ENCODE results near the gene CFAP119.
"Not testable (repeated sequence)": the region's sequence is repeated elsewhere in the genome, so short reads cannot be mapped to it uniquely, and the experiment has no call there.

Gene CFAP119

DNA sequence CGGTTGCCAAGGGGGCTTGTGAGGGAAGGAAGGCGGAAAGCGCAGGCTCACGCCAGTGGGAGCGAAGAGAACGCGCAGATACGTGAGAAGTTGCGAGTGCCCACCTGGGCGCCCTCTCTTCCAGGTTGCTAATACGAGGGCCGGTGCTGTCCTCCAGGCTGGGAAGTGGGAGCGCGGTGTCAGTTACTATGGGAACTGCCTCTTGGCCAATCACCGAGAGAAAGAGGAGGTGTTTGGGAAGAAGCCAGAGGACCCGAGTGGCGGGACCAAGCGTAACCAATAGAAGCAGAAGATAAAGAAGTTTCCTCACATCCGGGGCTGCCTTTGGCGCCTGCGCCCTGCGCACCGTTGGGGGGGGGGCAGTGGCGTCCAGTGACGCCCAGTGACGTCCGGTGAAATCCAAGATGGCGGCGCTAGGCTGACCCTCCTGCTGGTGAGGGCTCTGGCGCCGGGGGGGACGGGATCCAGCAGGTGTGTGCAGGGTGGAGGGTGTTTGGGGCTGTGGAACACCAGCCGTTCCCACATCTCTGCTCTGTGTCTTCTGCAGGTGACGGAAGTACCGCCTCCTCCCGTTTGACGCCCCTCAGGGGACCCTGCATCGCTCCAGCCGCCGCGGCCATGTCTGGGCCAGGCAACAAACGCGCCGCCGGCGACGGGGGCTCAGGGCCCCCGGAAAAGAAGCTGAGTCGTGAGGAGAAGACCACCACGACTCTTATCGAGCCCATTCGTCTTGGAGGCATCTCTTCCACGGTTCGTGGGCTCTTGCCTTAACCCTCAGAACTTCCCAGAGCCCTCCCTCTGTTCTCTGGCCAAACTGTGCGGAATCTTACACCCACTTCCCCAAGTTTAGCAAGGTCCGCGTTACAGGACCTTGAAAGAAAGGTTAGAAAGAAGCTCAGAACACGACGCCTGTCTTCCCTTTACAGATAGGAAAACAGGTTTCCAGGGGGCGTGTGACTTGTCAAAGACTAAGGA is at the start of gene CFAP119, which contains the start of gene RNF40:
Gene CFAP119 (minus strand): TSS at position 135 of the 975 bp plus-strand sequence. CDS start 314 bp downstream, outside the sequence.
Gene RNF40 (plus strand): TSS at position 395 of the 975 bp plus-strand sequence. CDS start 224 bp downstream, at position 619.
- Histone ChIP-seq H3K9me3 (ENCODE audit: control insufficient read depth, insufficient read depth, low read length) (no peaks in the 10 kb centered on the region), H3K4me1 (ENCODE audit: control insufficient read depth, insufficient read depth, low read length) (no peaks in the 10 kb centered on the region), H3K27me3 (ENCODE audit: control insufficient read depth, insufficient read depth, low read length) (no peaks in the 10 kb centered on the region), H3K9ac (ENCODE audit: low read depth, low read length) (peak within 1 kb of the TSS; percentile 77), H3K36me3 (ENCODE audit: control insufficient read depth, insufficient read depth, low read length) (peaks cover 40% of the 10 kb centered on the region), H3K4me3 (ENCODE audit: low read depth, low read length) (peak within 1 kb of the TSS; percentile 97)

DNA sequence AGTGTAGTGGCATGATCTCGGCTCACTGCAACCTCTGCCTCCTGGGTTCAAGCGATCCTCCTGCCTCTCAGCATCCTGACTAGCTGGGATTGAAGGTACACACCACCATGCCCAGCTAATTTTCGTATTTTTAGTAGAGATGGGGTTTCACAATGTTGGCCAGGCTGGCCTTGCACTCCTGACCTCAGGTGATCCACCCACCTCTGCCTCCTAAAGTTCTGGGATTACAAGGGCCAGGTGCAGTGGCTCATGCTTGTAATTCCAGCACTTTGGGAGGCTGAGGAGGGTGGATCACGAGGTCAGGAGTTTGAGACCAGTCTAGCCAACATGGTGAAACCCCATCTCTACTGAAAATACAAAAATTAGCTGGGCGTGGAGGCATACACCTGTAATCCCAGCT is 47.8 kb upstream of the CFAP119 start:
- not testable (repeated sequence) for H3K9me3 ChIP-seq (ENCODE audit: control insufficient read depth, insufficient read depth, low read length); H3K36me3 ChIP-seq (ENCODE audit: control insufficient read depth, insufficient read depth, low read length); H3K9ac ChIP-seq (ENCODE audit: low read depth, low read length); H3K4me1 ChIP-seq (ENCODE audit: control insufficient read depth, insufficient read depth, low read length); H3K4me3 ChIP-seq (ENCODE audit: low read depth, low read length)
- H3K27me3 ChIP-seq (ENCODE audit: control insufficient read depth, insufficient read depth, low read length), result peaks cover 38% of the 10 kb centered on the region

GRCh38 chr16:30808890-30809426 is 47.1 kb upstream of the CFAP119 start:
- H3K4me3 ChIP-seq (ENCODE audit: low read depth, low read length); H3K9me3 ChIP-seq (ENCODE audit: control insufficient read depth, insufficient read depth, low read length); H3K9ac ChIP-seq (ENCODE audit: low read depth, low read length); H3K36me3 ChIP-seq (ENCODE audit: control insufficient read depth, insufficient read depth, low read length); H3K4me1 ChIP-seq (ENCODE audit: control insufficient read depth, insufficient read depth, low read length): not testable (repeated sequence)
- H3K27me3 ChIP-seq (ENCODE audit: control insufficient read depth, insufficient read depth, low read length), result peaks cover 39% of the 10 kb centered on the region

DNA sequence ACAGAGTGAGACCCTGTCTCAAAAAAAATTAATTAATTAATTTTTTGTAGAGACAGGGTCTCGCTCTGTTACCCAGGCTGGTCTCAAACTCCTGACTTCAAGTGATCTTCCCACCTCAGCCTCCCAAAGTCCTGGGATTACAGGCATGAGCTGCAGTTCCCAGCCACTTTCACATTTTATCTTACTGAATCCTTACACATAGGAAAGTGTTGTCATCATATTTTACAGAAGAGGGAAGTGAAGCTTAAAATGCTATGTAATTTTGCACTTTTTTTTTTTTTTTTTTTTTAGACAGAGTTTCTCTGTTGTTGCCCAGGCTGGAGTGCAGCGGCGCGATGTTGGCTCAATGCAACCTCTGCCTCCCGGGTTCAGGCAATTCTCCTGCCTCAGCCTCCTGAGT is 46.3 kb upstream of the CFAP119 start:
- H3K27me3 ChIP-seq (ENCODE audit: control insufficient read depth, insufficient read depth, low read length), result peaks cover 40% of the 10 kb centered on the region
- H3K9me3 ChIP-seq (ENCODE audit: control insufficient read depth, insufficient read depth, low read length), result no peaks in the 10 kb centered on the region
- no peak overlapping the region for H3K4me3 ChIP-seq (ENCODE audit: low read depth, low read length)
- H3K36me3 ChIP-seq (ENCODE audit: control insufficient read depth, insufficient read depth, low read length), result no peaks in the 10 kb centered on the region
- H3K4me1 ChIP-seq (ENCODE audit: control insufficient read depth, insufficient read depth, low read length), result no peaks in the 10 kb centered on the region
- H3K9ac ChIP-seq (ENCODE audit: low read depth, low read length), result no peak overlapping the region

DNA sequence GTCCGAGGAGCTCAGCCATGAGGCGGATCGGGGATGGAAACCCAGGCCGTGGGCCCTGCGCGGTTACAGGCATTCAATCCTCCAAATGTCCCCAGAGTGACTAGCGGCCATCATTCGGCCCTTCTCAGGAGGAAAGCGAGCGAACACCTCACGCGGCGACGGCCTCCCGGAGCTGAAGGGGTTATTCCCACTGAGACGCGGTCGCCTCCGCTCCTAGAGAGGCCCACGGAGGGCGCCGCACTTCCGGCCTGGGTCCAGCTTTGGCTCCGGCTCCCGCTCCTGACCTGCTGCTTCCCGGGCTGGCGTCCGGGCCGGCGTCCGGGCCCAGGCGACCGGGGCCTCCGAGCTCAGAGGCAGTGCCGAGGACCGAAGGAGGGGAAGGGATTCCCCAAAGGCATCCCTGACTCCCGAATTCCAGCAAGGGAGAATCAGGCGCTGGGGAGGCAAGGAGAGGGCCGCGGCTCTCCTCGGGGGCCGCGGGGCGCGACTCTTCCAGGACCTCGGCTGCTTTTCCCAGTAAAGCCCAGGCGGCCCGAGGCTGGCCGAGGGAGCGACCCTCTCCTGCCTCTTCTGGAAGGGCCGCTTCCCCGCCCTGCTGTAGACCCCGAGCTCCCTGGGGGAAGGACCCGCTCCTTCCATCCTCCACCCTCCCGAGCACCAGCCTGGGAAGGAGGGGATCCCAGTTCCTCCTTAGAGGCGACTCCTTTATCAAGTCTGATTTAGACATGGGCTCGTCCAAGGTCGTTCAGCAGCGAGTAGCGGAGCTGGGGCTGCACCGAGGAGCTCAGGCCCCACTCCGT is 43.7 kb upstream of the CFAP119 start:
- Histone ChIP-seq H3K4me3 (ENCODE audit: low read depth, low read length) (peak overlapping the region; percentile 79), H3K9ac (ENCODE audit: low read depth, low read length) (peak overlapping the region; percentile 70), H3K9me3 (ENCODE audit: control insufficient read depth, insufficient read depth, low read length) (no peaks in the 10 kb centered on the region)

DNA sequence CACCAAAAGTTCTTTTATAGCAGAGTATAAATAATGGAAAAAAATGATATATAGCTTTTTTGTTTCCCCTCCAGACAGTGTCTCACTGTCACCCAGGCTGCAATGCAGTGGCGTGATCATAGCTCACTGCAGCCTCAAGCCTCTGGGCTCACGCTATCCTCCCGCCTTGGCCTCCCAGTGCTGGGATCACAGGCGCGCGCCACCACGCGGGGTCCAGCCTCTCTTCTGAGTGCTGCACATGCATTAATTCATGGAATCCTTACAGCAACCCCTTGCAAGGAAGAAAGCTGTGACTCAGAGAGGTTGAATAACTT is 43.2 kb upstream of the CFAP119 start:
- Histone ChIP-seq H3K9ac (ENCODE audit: low read depth, low read length) (no peak overlapping the region), H3K27me3 (ENCODE audit: control insufficient read depth, insufficient read depth, low read length) (peaks cover 43% of the 10 kb centered on the region), H3K9me3 (ENCODE audit: control insufficient read depth, insufficient read depth, low read length) (no peaks in the 10 kb centered on the region), H3K36me3 (ENCODE audit: control insufficient read depth, insufficient read depth, low read length) (no peaks in the 10 kb centered on the region), H3K4me1 (ENCODE audit: control insufficient read depth, insufficient read depth, low read length) (no peaks in the 10 kb centered on the region), H3K4me3 (ENCODE audit: low read depth, low read length) (peak overlapping the region; percentile 79)

More for the DNA sequence above, 43.7 kb upstream of the CFAP119 start:
- H3K36me3 ChIP-seq (ENCODE audit: control insufficient read depth, insufficient read depth, low read length), result no peaks in the 10 kb centered on the region
- H3K4me1 ChIP-seq (ENCODE audit: control insufficient read depth, insufficient read depth, low read length), result no peaks in the 10 kb centered on the region
- H3K27me3 ChIP-seq (ENCODE audit: control insufficient read depth, insufficient read depth, low read length), result peaks cover 43% of the 10 kb centered on the region

DNA sequence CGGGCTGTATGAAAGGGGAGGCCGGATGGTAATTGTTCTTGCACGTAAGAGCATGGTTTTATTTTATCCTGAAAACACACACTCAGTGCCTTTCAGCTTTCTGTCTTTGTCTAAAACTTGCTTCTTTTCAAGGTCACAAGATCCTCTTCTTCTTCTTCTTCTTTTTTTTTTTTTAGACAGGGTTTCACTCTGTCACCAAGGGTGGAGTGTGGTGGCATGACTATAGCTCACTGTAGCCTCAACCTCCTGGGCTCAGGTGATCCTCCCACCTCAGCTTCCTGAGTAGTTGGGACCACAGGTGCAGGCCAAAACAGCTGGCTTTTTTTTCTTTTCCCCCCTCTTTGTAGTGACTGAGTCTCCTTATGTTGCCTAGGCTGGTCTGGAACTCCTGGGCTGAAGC is 41.1 kb upstream of the CFAP119 start:
- H3K9ac ChIP-seq (ENCODE audit: low read depth, low read length), result no peak overlapping the region
- H3K9me3 ChIP-seq (ENCODE audit: control insufficient read depth, insufficient read depth, low read length), result no peaks in the 10 kb centered on the region
- peaks cover 39% of the 10 kb centered on the region for H3K27me3 ChIP-seq (ENCODE audit: control insufficient read depth, insufficient read depth, low read length)
- no peaks in the 10 kb centered on the region for H3K36me3 ChIP-seq (ENCODE audit: control insufficient read depth, insufficient read depth, low read length)
- no peak overlapping the region for H3K4me3 ChIP-seq (ENCODE audit: low read depth, low read length)
- H3K4me1 ChIP-seq (ENCODE audit: control insufficient read depth, insufficient read depth, low read length), result no peaks in the 10 kb centered on the region

- Histone ChIP-seq H3K27me3 (ENCODE audit: control insufficient read depth, insufficient read depth, low read length) (peaks cover 10% of the 10 kb centered on the region), H3K4me3 (ENCODE audit: low read depth, low read length) (no peak overlapping the region), H3K4me1 (ENCODE audit: control insufficient read depth, insufficient read depth, low read length) (no peaks in the 10 kb centered on the region), H3K9me3 (ENCODE audit: control insufficient read depth, insufficient read depth, low read length) (no peaks in the 10 kb centered on the region), H3K9ac (ENCODE audit: low read depth, low read length) (no peak overlapping the region), H3K36me3 (ENCODE audit: control insufficient read depth, insufficient read depth, low read length) (no peaks in the 10 kb centered on the region)
Observed at GRCh38 chr16:30797670-30798309, 35.9 kb upstream of the CFAP119 start.

DNA sequence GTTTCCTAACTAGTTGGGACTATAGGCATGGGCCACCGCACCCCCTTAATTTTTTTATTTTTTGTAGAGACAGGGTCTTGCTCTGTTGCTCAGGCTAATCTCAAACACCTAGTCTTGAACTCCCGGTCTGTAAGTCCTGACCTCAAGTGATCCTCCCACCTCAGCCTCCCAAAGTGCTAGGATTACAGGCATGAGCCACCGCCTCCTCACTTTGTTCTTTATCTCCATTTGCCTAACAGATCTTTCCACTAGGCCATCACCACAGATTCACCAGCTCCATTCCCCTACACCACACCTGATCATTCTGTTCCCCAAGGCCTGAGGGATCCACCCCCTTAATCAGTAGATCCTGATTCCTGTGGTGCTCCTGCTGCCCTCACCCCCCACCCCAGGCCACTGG is 32.8 kb upstream of the CFAP119 start:
- peaks cover 2% of the 10 kb centered on the region for H3K27me3 ChIP-seq (ENCODE audit: control insufficient read depth, insufficient read depth, low read length)
- no peaks in the 10 kb centered on the region for H3K36me3 ChIP-seq (ENCODE audit: control insufficient read depth, insufficient read depth, low read length)
- H3K4me3 ChIP-seq (ENCODE audit: low read depth, low read length), result no peak overlapping the region
- H3K4me1 ChIP-seq (ENCODE audit: control insufficient read depth, insufficient read depth, low read length), result no peaks in the 10 kb centered on the region
- no peak overlapping the region for H3K9ac ChIP-seq (ENCODE audit: low read depth, low read length)
- H3K9me3 ChIP-seq (ENCODE audit: control insufficient read depth, insufficient read depth, low read length), result no peaks in the 10 kb centered on the region

DNA sequence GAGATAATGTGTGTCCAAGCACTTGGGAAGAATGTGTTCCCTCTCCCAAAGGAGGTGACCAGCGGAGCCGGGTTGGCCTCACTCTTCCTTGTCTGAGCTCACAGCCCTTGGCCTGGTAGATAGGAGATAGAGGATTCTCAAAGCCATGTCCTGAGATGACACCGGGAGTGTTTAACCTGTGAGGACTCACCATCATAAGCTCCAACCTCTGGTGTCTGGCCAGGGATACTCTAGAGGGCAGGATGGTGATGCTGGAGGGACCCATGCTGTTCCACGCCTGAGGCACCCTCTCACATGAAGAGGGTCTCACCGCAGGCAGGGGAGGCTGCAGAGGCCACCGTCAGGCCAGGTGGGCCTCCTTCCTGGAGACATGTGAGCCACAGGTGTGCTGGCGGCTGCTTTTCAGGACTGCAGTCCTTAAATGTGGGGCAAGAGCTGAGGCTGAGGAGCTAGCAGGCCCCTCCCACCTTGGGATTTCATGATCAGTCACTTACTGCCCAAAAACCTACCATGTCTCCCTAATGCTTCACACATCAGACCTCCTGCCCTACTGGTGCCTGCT is 31.7 kb upstream of the CFAP119 start:
- H3K9ac ChIP-seq (ENCODE audit: low read depth, low read length), result no peak overlapping the region

More for the DNA sequence above, 31.7 kb upstream of the CFAP119 start:
- Histone ChIP-seq H3K27me3 (ENCODE audit: control insufficient read depth, insufficient read depth, low read length) (peaks cover 2% of the 10 kb centered on the region), H3K4me1 (ENCODE audit: control insufficient read depth, insufficient read depth, low read length) (no peaks in the 10 kb centered on the region), H3K9me3 (ENCODE audit: control insufficient read depth, insufficient read depth, low read length) (no peaks in the 10 kb centered on the region), H3K4me3 (ENCODE audit: low read depth, low read length) (no peak overlapping the region), H3K36me3 (ENCODE audit: control insufficient read depth, insufficient read depth, low read length) (no peaks in the 10 kb centered on the region)
